Stimulated activated naive CD8-positive, alpha-beta T cell treated with anti-CD3 and anti-CD28 coated beads, Interleukin-15, Interleukin-2, amounts not matched to agents 100 ng/mL and 50 ng/mL, for 24 hours (primary cell): ENCODE data around the gene PRKAA1.
"Not testable (repeated sequence)": the region's sequence is repeated elsewhere in the genome, so short reads cannot be mapped to it uniquely, and the experiment has no call there.

Experiments used
- H3K27ac Mint-ChIP-seq: one replicate; pipeline ENCODE4 v1.8.0; 2021; ENCODE audit warnings: mild to moderate bottlenecking, mixed read lengths
- H3K27me3 Mint-ChIP-seq: one replicate; pipeline ENCODE4 v1.8.0; 2021; ENCODE audit warnings: mixed read lengths
- H3K36me3 Mint-ChIP-seq: one replicate; pipeline ENCODE4 v1.8.0; 2021; ENCODE audit warnings: low read depth, mixed read lengths
- H3K4me1 Mint-ChIP-seq: one replicate; pipeline ENCODE4 v1.8.0; 2021; ENCODE audit warnings: low read depth, mixed read lengths
- H3K4me3 Mint-ChIP-seq: one replicate; pipeline ENCODE4 v1.8.0; 2021; ENCODE audit warnings: mild to moderate bottlenecking, mixed read lengths
- H3K9me3 Mint-ChIP-seq: one replicate; pipeline ENCODE4 v1.8.0; 2021; ENCODE audit warnings: mixed read lengths

Gene PRKAA1

GRCh38 chr5:40828690-40829661 lies 30.8 kb upstream of the PRKAA1 start:
- H3K27ac Mint-ChIP-seq = peak overlapping the region; percentile 81
- H3K27me3 Mint-ChIP-seq = no peaks in the 10 kb centered on the region
- peaks cover 62% of the 10 kb centered on the region for H3K4me1 Mint-ChIP-seq
- H3K36me3 Mint-ChIP-seq = peaks cover 77% of the 10 kb centered on the region
- no peaks in the 10 kb centered on the region for H3K9me3 Mint-ChIP-seq
- H3K4me3 Mint-ChIP-seq = peak overlapping the region; percentile 56

GRCh38 chr5:40828021-40828631 lies 30.0 kb upstream of the PRKAA1 start:
- Mint-ChIP-seq H3K27ac (peak overlapping the region; percentile 81), H3K4me1 (peaks cover 56% of the 10 kb centered on the region)

GRCh38 chr5:40827188-40827977 lies 29.2 kb upstream of the PRKAA1 start:
- no peaks in the 10 kb centered on the region for H3K9me3 Mint-ChIP-seq
- H3K27ac Mint-ChIP-seq = peak overlapping the region; percentile 63
- peak overlapping the region; percentile 23 for H3K4me3 Mint-ChIP-seq
- H3K4me1 Mint-ChIP-seq = peaks cover 48% of the 10 kb centered on the region
- peaks cover 61% of the 10 kb centered on the region for H3K36me3 Mint-ChIP-seq
- H3K27me3 Mint-ChIP-seq = no peaks in the 10 kb centered on the region

More at GRCh38 chr5:40828021-40828631, 30.0 kb upstream of the PRKAA1 start:
- Mint-ChIP-seq H3K36me3 (peaks cover 69% of the 10 kb centered on the region), H3K9me3 (no peaks in the 10 kb centered on the region), H3K4me3 (peak overlapping the region; percentile 56), H3K27me3 (no peaks in the 10 kb centered on the region)

- peak overlapping the region; percentile 5 for H3K4me3 Mint-ChIP-seq
- no peaks in the 10 kb centered on the region for H3K27me3 Mint-ChIP-seq
- peak overlapping the region; percentile 26 for H3K27ac Mint-ChIP-seq
Observed at GRCh38 chr5:40826489-40827187, 28.5 kb upstream of the PRKAA1 start.

GRCh38 chr5:40825461-40826043 lies 27.4 kb upstream of the PRKAA1 start:
- peaks cover 48% of the 10 kb centered on the region for H3K36me3 Mint-ChIP-seq
- H3K9me3 Mint-ChIP-seq, H3K4me3 Mint-ChIP-seq, H3K27me3 Mint-ChIP-seq: not testable (repeated sequence)
- peaks cover 30% of the 10 kb centered on the region for H3K4me1 Mint-ChIP-seq
- H3K27ac Mint-ChIP-seq = peak overlapping the region; percentile 24

More at GRCh38 chr5:40826489-40827187, 28.5 kb upstream of the PRKAA1 start:
- peaks cover 41% of the 10 kb centered on the region for H3K4me1 Mint-ChIP-seq
- peaks cover 54% of the 10 kb centered on the region for H3K36me3 Mint-ChIP-seq
- no peaks in the 10 kb centered on the region for H3K9me3 Mint-ChIP-seq

GRCh38 chr5:40823459-40823858 lies 25.3 kb upstream of the PRKAA1 start:
- Mint-ChIP-seq H3K4me1 (peaks cover 12% of the 10 kb centered on the region), H3K27me3 (no peaks in the 10 kb centered on the region), H3K27ac (no peak overlapping the region), H3K36me3 (peaks cover 27% of the 10 kb centered on the region), H3K9me3 (no peaks in the 10 kb centered on the region), H3K4me3 (no peak overlapping the region)

GRCh38 chr5:40813698-40814281 lies 15.6 kb upstream of the PRKAA1 start:
- Mint-ChIP-seq H3K4me3 (no peak overlapping the region), H3K27ac (peak overlapping the region; percentile 31), H3K36me3 (peaks cover 3% of the 10 kb centered on the region), H3K27me3 (no peaks in the 10 kb centered on the region), H3K9me3 (no peaks in the 10 kb centered on the region), H3K4me1 (peaks cover 9% of the 10 kb centered on the region)

- H3K27ac Mint-ChIP-seq = no peak overlapping the region
- no peaks in the 10 kb centered on the region for H3K9me3 Mint-ChIP-seq
- H3K36me3 Mint-ChIP-seq = no peaks in the 10 kb centered on the region
- no peak overlapping the region for H3K4me3 Mint-ChIP-seq
- H3K27me3 Mint-ChIP-seq = no peaks in the 10 kb centered on the region
- H3K4me1 Mint-ChIP-seq = peaks cover 15% of the 10 kb centered on the region
Observed at GRCh38 chr5:40812125-40812524, 14.0 kb upstream of the PRKAA1 start.

- peaks cover 13% of the 10 kb centered on the region for H3K4me1 Mint-ChIP-seq
- H3K27me3 Mint-ChIP-seq = peaks cover 4% of the 10 kb centered on the region
- H3K9me3 Mint-ChIP-seq = no peaks in the 10 kb centered on the region
- H3K4me3 Mint-ChIP-seq = no peak overlapping the region
- H3K27ac Mint-ChIP-seq = no peak overlapping the region
- no peaks in the 10 kb centered on the region for H3K36me3 Mint-ChIP-seq
Observed at GRCh38 chr5:40801771-40802562, 3.8 kb upstream of the PRKAA1 start.

GRCh38 chr5:40799258-40799657 lies 1.1 kb upstream of the PRKAA1 start:
- peaks cover 4% of the 10 kb centered on the region for H3K27me3 Mint-ChIP-seq
- no peaks in the 10 kb centered on the region for H3K9me3 Mint-ChIP-seq

GRCh38 chr5:40798801-40799210 lies 632 bp upstream of the PRKAA1 start:
- Mint-ChIP-seq H3K9me3 (no peaks in the 10 kb centered on the region), H3K4me1 (peaks cover 44% of the 10 kb centered on the region), H3K36me3 (peaks cover 24% of the 10 kb centered on the region), H3K27me3 (peaks cover 4% of the 10 kb centered on the region), H3K27ac (peak overlapping the region; percentile 64), H3K4me3 (peak overlapping the region; percentile 92)

More at GRCh38 chr5:40799258-40799657, 1.1 kb upstream of the PRKAA1 start:
- H3K36me3 Mint-ChIP-seq = peaks cover 19% of the 10 kb centered on the region
- peaks cover 39% of the 10 kb centered on the region for H3K4me1 Mint-ChIP-seq
- H3K4me3 Mint-ChIP-seq = no peak overlapping the region
- H3K27ac Mint-ChIP-seq = no peak overlapping the region

- peak overlapping the region; percentile 83 for H3K27ac Mint-ChIP-seq
- peaks cover 54% of the 10 kb centered on the region for H3K4me1 Mint-ChIP-seq
Observed at GRCh38 chr5:40797273-40798011, 732 bp downstream of the PRKAA1 start.

More at GRCh38 chr5:40797273-40798011, 732 bp downstream of the PRKAA1 start:
- peak overlapping the region; percentile 92 for H3K4me3 Mint-ChIP-seq
- H3K36me3 Mint-ChIP-seq = peaks cover 31% of the 10 kb centered on the region
- peaks cover 4% of the 10 kb centered on the region for H3K27me3 Mint-ChIP-seq
- H3K9me3 Mint-ChIP-seq = no peaks in the 10 kb centered on the region
